Smooth muscle cell of bladder (primary cell): ENCODE results near the gene DIAPH3. TPM values are rescaled to one million over a fixed set of nuclear protein-coding genes. Genes with fewer than 3 reads are reported as not detected.

ENCODE experiments used
- total RNA-seq: library from RNA; depleted of rRNA; stranded (reverse); fragments of >200 nt; gene quantifications from 2 replicates; pipeline ENCODE4 v1.2.3, GENCODE V29; 2014

The DIAPH3 gene, protein sequence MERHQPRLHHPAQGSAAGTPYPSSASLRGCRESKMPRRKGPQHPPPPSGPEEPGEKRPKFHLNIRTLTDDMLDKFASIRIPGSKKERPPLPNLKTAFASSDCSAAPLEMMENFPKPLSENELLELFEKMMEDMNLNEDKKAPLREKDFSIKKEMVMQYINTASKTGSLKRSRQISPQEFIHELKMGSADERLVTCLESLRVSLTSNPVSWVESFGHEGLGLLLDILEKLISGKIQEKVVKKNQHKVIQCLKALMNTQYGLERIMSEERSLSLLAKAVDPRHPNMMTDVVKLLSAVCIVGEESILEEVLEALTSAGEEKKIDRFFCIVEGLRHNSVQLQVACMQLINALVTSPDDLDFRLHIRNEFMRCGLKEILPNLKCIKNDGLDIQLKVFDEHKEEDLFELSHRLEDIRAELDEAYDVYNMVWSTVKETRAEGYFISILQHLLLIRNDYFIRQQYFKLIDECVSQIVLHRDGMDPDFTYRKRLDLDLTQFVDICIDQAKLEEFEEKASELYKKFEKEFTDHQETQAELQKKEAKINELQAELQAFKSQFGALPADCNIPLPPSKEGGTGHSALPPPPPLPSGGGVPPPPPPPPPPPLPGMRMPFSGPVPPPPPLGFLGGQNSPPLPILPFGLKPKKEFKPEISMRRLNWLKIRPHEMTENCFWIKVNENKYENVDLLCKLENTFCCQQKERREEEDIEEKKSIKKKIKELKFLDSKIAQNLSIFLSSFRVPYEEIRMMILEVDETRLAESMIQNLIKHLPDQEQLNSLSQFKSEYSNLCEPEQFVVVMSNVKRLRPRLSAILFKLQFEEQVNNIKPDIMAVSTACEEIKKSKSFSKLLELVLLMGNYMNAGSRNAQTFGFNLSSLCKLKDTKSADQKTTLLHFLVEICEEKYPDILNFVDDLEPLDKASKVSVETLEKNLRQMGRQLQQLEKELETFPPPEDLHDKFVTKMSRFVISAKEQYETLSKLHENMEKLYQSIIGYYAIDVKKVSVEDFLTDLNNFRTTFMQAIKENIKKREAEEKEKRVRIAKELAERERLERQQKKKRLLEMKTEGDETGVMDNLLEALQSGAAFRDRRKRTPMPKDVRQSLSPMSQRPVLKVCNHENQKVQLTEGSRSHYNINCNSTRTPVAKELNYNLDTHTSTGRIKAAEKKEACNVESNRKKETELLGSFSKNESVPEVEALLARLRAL
- 1.8 and 3.4 TPM in 2 replicates for total RNA-seq

GRCh38 chr13:60163478-60164233 lies at the start of gene DIAPH3:
Gene DIAPH3, minus strand, starts transcription at chr13:60163928. Its CDS starts 162 bp downstream, at chr13:60163766.

Other genes with a start within 250 kb of the DIAPH3 start
- 18.3 and 20.8 TPM in 2 replicates for gene TDRD3, start 233.3 kb upstream of the DIAPH3 start, total RNA-seq